Measurements from ENCODE around the gene DDX6.
A peak's percentile ranks its signal among the peaks of the same experiment; 100 is the strongest.

DDX6 gene

GRCh38 chr11:118705111-118705741, 85.7 kb downstream of the DDX6 start:
- no peak for DNase-seq (ENCODE audit: low read depth in 2 of 2)

GRCh38 chr11:118703563-118704106, 87.3 kb downstream of the DDX6 start:
- DNase-seq (ENCODE audit: low read depth in 2 of 2), result no peak

- peak in 1 of 2 donors; percentile 14 for DNase-seq (ENCODE audit: low read depth in 2 of 2)
These were observed 91.3 kb downstream of the DDX6 start for GRCh38 chr11:118699506-118700220.
